GM18870 (cell line): Measurements from ENCODE around the gene SEMA3G.

Experiments used
- ATAC-seq: cut with Tn5 transposase; IDR thresholded peaks from one replicate; pipeline ENCODE4 v1.9.1; 2021; ENCODE audit warnings: moderate library complexity; ENCODE audit not compliant: unreplicated experiment

SEMA3G gene

DNA sequence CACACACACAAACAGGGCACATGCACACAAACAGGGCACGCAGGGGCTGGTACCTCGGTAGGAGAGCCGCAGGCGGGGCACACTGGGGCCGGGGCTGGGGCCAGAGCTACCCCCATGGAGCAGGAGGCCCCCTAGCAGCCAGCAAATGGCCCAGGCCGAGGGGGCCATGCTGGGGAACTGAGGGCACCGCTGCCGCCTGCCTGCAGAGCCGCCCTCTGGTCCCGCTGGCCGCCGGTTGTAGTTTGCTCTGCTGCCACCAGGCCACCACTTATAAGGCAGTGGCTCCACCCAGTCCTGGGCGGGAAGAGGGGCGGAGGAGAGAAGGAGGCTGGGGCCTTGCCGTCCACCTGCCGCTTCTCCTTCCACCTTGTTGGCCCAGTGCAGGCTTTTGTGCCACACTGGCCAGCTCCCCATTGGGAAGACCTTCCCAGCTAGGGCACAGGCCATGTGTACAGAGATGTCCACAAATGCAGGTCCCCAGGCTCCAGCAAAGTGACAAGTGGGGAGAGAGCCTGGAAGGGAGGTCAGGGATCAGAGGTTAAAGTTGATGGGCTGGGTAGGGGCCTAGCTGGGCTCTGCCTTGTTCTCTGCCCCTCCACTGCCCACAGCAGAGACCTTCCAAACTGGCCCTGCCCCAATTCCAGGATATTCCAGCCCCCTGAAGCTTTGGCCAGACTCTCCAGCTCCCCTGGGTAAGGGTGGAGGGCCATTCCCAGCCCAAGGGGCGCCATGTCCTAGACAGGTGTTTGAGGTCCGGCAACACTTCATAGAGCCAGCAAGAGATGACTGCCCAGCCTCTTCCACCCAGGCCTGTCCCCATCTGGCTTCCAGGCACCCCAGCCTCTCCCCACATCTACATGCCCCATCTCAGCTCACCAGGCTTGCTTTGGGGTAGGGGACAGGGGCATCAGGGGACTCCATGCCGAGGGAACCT, at the start of gene SEMA3G:
TSS of gene SEMA3G (minus strand) at position 244 of the 934 bp plus-strand sequence. CDS start at position 168, 76 bp downstream.
- no peak for ATAC-seq

DNA sequence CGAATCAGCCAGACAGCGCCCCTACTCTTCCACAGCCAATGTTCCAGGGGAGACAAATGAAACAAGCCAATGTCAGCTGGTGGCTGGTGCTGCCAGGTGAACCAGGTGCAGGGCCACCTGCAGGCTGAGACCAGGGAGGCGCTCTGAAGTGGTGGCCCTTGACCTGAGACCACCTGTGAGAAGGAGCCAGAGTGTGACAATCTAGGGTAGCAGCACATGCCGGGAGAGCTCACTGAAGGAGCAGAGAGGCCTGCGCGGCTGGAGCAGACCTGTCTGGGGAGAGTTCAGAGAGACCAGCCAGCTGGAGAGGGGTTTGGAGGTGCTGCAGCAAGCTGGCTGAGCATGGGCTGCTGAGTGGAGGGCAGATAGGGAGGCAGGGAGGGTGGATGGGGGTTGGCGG, 49.5 kb upstream of the SEMA3G start:
- no peak for ATAC-seq

DNA sequence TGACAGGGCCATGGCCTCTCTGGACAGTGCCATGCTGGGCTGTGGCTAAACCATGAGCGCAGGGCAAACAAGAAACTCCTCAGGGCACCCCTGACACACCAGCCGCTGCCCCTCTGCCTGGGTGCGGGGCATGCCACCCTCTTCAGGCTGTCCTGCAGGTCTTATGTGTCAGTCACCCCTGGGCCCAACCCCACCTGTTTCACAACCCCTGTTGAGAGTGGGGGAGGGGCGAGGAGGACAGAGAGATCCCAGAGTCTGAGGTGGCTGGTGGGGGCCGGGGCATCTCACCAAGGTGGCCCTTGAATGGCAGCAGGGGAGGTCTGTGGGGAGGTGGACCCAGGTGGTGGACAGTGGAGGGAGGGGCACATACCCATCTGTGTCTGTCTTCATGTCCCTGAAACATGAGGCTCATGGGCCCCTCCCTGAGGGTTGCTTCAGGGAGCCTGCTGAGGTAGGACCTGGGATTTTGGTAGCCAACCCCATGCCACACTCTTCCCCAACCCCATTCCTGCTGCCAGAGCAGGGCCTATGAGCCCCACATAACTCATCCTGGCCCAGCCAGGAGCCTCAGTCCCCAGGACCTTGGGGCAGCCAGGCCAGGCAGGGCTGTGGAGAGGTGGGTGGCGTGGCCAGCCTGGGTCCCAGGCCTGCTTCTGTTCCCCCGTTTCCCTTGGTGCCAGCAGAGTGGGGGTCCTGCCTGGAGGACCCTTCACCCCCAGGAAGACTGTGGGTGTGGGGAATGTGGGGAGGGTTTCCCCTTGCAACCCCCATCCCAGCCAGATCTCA, 48.5 kb upstream of the SEMA3G start:
- ATAC-seq: no peak

DNA sequence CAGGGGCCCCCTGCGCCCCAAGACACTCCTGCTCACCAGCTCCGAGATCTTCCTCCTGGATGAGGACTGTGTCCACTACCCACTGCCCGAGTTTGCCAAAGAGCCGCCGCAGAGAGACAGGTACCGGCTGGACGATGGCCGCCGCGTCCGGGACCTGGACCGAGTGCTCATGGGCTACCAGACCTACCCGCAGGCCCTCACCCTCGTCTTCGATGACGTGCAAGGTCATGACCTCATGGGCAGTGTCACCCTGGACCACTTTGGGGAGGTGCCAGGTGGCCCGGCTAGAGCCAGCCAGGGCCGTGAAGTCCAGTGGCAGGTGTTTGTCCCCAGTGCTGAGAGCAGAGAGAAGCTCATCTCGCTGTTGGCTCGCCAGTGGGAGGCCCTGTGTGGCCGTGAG, 47.2 kb upstream of the SEMA3G start:
- no peak for ATAC-seq

DNA sequence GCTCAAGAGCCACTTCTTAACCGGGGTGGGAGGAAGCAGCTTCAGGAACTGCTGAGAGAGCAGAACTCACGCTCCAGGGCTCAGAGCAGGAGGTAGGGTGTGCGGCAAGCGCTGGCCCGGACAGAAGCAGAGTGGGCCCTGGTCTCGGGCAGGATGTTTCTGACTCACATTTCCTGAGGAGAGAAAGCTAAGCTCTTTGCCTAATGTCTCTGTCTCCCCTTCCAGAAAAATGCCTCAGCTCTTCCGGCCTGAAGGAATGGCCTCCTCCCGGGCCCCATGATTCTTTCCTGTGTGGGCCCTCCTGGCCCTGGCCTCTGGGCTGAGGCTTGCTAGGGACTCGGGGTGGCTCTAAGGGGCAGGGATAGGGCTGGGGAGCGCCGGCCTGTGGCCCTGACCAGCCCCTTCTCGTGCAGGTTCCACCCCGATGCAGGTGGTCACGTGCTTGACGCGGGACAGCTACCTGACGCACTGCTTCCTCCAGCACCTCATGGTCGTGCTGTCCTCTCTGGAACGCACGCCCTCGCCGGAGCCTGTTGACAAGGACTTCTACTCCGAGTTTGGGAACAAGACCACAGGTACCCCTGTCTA, 46.1 kb upstream of the SEMA3G start:
- ATAC-seq: no peak

DNA sequence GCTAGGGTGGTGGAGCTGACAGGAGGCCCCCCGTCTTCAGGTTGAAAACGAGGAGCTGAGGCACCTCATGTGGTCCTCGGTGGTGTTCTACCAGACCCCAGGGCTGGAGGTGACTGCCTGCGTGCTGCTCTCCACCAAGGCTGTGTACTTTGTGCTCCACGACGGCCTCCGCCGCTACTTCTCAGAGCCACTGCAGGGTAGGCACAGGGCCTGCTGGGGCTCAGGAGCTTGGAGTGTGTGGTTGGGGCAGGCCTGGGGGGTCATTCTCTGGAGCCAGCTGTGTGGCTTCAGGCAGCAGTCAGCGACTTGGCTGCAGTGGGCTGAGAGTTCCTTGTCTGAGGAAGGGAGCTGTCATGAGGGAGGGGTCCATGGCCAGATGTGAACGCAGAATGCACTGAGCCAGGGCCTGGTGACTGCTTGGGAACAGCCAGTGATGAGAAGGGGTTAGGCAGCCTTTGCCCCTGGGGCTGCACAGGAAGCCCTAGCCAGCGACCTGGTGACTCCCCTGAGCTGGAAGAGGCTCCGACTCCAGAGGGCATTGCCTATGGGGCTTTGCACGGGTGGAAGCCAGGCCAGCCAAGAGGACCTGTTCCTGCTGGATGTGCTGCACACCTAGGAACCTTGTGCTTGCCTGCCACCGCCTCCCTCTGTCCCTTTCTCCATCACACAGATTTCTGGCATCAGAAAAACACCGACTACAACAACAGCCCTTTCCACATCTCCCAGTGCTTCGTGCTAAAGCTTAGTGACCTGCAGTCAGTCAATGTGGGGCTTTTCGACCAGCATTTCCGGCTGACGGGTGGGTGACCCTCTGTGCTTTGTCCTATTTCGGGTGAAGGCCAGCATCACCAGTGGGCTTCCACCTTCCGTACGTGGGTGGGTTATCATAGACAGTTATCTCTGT, 45.4 kb upstream of the SEMA3G start:
- no peak for ATAC-seq

DNA sequence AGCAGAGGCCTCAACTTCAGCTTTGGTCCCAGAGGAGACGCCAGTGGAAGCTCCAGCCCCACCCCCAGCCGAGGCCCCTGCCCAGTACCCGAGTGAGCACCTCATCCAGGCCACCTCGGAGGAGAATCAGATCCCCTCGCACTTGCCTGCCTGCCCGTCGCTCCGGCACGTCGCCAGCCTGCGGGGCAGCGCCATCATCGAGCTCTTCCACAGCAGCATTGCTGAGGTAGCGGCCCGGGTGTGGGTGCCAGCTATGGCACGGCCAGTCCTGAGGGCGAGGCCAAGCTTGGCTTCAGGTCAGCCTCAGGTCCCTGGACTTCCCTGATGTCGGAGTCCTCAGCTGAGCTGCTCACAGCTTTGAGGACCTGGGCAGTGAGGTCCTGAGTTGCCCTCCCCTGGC, 44.5 kb upstream of the SEMA3G start:
- no peak for ATAC-seq

DNA sequence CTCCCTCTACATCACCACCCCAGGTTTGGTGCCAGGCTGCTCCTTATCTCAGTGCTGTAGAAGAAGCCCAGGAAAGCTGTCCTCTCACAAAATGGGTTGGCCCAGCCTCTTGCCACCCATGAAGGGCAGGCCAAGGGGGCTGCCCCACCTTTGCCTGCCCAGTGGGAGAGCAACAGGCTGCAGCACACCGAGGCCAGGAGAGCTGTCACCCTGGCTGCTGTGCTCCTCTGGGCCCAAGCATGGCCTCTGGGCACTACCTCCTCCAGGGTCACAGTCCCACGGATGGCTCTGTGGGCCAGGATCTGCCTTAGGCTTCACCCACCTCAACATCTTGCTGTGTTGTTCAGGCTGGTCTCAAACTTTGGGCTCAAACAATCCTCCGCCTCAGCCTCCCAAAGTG, 43.8 kb upstream of the SEMA3G start:
- no peak for ATAC-seq

DNA sequence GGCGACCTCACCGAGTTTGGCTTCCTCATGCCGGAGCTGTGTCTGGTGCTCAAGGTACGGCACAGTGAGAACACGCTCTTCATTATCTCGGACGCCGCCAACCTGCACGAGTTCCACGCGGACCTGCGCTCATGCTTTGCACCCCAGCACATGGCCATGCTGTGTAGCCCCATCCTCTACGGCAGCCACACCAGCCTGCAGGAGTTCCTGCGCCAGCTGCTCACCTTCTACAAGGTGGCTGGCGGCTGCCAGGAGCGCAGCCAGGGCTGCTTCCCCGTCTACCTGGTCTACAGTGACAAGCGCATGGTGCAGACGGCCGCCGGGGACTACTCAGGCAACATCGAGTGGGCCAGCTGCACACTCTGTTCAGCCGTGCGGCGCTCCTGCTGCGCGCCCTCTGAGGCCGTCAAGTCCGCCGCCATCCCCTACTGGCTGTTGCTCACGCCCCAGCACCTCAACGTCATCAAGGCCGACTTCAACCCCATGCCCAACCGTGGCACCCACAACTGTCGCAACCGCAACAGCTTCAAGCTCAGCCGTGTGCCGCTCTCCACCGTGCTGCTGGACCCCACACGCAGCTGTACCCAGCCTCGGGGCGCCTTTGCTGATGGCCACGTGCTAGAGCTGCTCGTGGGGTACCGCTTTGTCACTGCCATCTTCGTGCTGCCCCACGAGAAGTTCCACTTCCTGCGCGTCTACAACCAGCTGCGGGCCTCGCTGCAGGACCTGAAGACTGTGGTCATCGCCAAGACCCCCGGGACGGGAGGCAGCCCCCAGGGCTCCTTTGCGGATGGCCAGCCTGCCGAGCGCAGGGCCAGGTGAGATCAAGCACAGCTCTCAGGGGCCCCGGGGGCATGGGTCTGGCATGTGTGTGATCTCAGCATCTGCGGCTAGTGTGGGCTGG, 43.1 kb upstream of the SEMA3G start:
- no peak for ATAC-seq

DNA sequence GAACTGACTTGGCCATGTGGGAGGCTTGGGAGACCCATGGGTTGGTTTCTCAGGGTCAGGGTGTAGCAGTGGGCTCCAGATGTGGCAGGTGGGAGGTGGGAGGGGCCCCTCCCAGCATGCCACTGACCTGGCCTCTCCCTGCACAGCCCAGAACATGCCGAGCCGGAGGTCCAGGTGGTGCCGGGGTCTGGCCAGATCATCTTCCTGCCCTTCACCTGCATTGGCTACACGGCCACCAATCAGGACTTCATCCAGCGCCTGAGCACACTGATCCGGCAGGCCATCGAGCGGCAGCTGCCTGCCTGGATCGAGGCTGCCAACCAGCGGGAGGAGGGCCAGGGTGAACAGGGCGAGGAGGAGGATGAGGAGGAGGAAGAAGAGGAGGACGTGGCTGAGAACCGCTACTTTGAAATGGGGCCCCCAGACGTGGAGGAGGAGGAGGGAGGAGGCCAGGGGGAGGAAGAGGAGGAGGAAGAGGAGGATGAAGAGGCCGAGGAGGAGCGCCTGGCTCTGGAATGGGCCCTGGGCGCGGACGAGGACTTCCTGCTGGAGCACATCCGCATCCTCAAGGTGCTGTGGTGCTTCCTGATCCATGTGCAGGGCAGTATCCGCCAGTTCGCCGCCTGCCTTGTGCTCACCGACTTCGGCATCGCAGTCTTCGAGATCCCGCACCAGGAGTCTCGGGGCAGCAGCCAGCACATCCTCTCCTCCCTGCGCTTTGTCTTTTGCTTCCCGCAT, 42.3 kb upstream of the SEMA3G start:
- ATAC-seq: no peak

DNA sequence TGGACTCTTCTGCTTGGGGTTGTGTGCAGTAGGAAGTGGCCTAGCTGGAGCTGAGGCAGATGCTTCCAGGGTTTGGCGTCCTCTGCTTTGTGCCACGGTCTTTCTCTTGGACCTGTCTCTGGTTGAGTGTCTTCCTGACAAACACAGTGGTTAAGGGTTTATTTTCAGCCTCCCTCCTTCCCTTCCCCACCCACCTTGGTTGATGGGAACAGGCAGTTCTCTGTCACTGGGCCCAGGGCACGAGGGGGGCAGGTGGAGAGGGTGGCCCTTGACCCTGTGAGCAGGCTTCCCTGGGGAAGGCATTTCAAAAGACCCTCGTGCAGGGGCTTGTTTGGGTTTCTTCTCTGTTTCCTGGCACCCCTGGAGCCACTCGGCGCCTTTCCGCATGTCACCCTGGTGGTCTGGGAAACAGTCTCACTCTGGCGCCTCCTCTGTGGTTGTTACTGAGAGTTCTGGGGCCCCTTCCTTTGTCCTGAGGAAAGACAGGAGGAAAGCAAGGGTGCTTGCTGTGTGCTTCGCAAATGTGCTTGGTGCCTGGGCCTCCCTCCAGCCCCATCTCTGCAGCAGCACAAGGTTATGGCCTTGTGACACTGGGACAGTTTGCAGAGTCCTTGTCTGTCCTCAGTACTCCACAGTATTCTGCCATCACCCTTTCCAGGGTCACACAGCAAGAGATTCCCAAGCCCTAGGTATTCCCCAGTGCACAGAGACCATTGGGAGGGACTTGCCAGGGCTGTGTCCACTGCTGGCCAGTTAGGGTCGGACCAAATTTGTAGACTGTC, 40.0 kb upstream of the SEMA3G start:
- no peak for ATAC-seq

DNA sequence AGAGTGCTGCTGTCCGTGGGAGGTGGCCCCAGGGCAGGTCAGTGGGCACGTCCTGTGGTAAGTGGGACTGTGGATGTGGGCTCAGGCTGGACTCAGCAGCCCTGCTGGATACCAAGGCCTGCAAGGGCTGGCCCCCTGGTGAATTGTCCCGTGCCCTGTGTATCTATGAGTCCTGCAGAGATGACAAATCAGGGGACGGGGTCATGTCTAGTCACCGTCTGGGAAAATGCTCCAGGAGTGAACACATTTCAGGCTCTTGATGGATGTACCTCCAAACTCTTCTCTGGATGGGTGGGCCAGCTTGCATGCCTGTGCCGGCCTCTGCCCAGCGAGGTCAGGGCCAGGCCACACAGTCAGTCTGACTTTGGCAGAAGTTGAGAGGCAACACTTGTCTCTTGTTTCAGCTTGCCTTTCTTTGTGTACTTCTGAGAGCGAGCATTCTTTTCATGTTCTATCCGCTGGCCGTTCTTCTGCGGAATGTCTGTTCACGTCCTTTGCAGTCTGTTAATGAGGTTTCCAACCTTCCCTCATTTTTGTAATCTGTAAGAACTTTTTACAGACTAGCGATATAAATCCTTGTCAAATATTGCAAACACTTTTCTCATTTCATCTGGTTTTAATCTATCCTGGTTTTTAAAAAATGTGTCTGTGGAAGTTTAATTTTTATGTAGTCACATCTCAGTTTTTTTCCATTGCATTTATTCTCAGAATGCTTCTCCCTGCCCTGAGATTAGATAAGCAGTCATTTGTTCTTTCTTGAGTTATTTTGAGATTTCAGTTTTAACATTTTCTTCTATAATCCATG, 38.9 kb upstream of the SEMA3G start:
- ATAC-seq: no peak

DNA sequence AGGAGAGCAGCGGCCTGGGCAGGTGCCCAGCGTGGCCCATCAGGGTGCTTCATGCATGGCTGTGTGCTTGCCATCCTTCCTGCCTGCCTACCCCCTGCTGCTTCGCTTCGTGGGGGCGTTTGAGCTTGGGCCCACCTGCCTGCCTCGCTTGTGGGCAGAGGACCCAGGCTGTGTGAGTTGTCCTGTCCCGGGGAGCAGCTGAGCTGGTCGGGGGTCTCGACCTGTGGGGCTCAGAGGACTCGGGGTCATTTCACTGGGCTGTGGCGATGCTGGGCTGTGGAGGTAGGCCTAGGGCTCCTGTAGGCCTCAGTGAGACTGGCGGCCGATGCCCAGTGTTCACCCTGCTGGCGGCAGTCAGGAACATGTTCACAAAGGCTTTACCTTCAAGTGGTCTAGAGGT, 38.2 kb upstream of the SEMA3G start:
- ATAC-seq: no peak

DNA sequence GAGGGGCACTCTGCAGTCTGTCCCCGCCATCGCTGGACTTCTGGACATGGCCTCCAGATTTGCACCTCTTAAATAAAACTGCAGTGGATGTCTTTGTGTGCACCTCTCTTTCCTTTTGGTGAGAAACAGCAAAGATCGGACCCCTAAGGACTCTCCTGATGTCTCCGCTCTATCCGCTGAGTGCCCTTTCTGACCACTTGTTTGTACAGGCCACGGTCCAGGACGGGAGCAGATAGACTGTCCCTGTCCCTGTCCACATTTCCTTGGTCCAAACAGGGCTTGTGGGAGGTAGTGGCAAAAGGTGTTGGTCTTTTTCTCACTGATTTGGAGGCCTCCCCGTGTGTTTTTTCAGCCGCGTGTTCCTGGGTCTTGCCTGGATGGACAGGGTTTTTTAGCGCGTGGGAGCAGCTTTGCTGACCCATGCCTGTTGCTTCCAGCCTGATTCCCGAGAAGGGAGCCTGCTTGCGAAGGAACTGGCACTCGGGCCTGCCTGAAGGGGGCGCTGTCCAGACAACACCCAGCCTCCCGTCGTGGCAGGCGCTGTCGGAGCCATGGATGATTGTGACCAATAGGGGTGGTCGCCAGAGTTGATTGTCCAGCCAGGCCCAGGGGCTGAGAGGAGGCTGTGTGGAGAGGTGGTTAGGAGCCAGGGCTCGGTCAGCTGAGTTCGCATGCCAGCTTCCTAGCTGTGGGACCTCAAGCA, 37.1 kb upstream of the SEMA3G start:
- ATAC-seq: no peak

DNA sequence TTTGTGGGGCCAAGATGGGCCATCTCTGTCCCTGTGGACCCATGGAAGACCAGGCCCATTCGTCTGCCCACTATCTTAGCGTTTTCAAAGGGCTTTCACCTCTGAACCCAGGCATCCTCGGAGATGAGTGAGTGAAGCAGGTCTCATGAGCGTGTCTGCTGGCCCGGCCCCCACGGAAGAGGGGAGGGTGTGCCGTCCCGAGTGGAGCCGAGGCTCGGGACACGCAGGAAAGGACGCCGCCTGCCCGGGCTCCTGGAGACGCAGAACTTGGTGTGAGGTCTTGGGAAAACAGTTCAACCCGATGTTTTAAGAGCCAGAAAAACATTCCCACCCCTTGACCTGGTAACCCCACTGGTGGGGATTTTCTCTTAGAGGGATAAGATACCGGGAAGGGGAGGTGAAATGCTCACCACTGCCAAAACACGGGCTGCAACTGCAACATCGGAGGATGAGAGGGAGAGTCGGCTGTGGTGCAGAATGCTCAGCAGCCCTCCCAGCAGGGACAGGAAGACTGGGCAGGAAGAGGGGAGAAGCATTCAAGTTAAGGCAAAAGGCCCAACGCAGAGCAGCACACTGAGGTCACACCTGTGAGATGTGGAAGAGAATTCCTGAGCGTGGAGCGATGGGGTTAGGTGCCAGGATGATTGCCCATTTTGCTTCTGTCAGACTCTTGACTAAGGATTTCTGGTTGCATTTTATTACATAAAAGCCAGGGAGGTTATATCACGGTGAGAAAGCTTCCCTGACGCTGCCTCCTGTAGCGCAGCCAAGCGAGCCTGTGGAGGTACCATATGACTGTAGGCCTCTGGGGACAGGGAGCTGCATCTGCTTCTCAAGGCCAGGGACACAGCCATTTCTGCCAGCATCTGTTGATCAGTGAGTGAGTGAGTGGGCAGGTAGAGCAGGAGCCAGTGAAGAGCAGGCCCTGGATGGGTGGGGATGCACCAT, 36.1 kb upstream of the SEMA3G start:
- no peak for ATAC-seq
